Stimulated activated CD4-positive, alpha-beta T cell treated with anti-CD3 and anti-CD28 coated beads, Interleukin-1b, Interleukin-23, amount 100 ng/mL, for 1 hour (primary cell): ENCODE data around the gene PGM2L1.

Experiments used
- DNase-seq, 2 donors: peaks; one replicate each; pipeline ENCODE4 v3.0.0-alpha.2; 2020; ENCODE audit warnings: low read depth in 2 of 2

PGM2L1 gene

GRCh38 chr11:74299015-74299414, 99.2 kb downstream of the PGM2L1 start:
- DNase-seq: no peak

GRCh38 chr11:74297484-74297883, 100.7 kb downstream of the PGM2L1 start:
- no peak for DNase-seq

GRCh38 chr11:74288911-74289310, 109.3 kb downstream of the PGM2L1 start:
- DNase-seq: no peak

GRCh38 chr11:74288161-74288560, 110.1 kb downstream of the PGM2L1 start:
- no peak for DNase-seq

GRCh38 chr11:74284466-74284865, 113.8 kb downstream of the PGM2L1 start:
- no peak for DNase-seq

- DNase-seq: no peak
These were observed 114.6 kb downstream of the PGM2L1 start for GRCh38 chr11:74283580-74284180.

- no peak for DNase-seq
These were observed 115.3 kb downstream of the PGM2L1 start for GRCh38 chr11:74282914-74283371.

GRCh38 chr11:74282421-74282820, 115.8 kb downstream of the PGM2L1 start:
- DNase-seq: no peak

- DNase-seq: no peak
These were observed 117.7 kb downstream of the PGM2L1 start for GRCh38 chr11:74280494-74280893.
